Hematopoietic multipotent progenitor cell (in vitro differentiated cells): ENCODE data around the gene GTF3C1. TPM values are rescaled to one million over a fixed set of nuclear protein-coding genes. Genes with fewer than 3 reads are reported as not detected.

ENCODE experiments used
- DNase-seq, 3 donors: peaks; one replicate each; pipeline ENCODE4 v3.0.0-alpha.2; 2011 to 2015; ENCODE audit warnings: low read depth in 2 of 3, low spot score in 2 of 3
- total RNA-seq: library from RNA; depleted of rRNA; stranded (reverse); fragments of >200 nt; gene quantifications from one replicate; pipeline ENCODE4 v1.2.3, GENCODE V29; 2012

The GTF3C1 gene
- total RNA-seq, 1 donor: 70.8 TPM

GRCh38 chr16:27431773-27432532 is 117.8 kb downstream of the GTF3C1 start:
- no peak for DNase-seq

GRCh38 chr16:27430923-27431484 is 118.7 kb downstream of the GTF3C1 start:
- DNase-seq: peak in 2 of 3 donors; percentile 99 to 100

GRCh38 chr16:27430512-27430911 is 119.2 kb downstream of the GTF3C1 start:
- DNase-seq: no peak

- DNase-seq: no peak
These were observed 119.7 kb downstream of the GTF3C1 start for GRCh38 chr16:27429981-27430441.

GRCh38 chr16:27429330-27429871 is 120.3 kb downstream of the GTF3C1 start:
- no peak for DNase-seq

- peak in 2 of 3 donors; percentile 55 to 62 for DNase-seq
These were observed 121.5 kb downstream of the GTF3C1 start for GRCh38 chr16:27428026-27428785.

GRCh38 chr16:27427538-27427937 is 122.2 kb downstream of the GTF3C1 start:
- no peak for DNase-seq

- peak in 2 of 3 donors; percentile 80 to 85 for DNase-seq
These were observed 123.0 kb downstream of the GTF3C1 start for GRCh38 chr16:27426423-27427408.

GRCh38 chr16:27425961-27426360 is 123.8 kb downstream of the GTF3C1 start:
- no peak for DNase-seq

- DNase-seq: no peak
These were observed 124.8 kb downstream of the GTF3C1 start for GRCh38 chr16:27424772-27425498.

- peak in 1 of 3 donors; percentile 50 for DNase-seq
These were observed 127.6 kb downstream of the GTF3C1 start for GRCh38 chr16:27421961-27422740.

- no peak for DNase-seq
These were observed 132.6 kb downstream of the GTF3C1 start for GRCh38 chr16:27417047-27417671.

GRCh38 chr16:27414788-27415431 is 134.8 kb downstream of the GTF3C1 start:
- no peak for DNase-seq

GRCh38 chr16:27413956-27414355 is 135.8 kb downstream of the GTF3C1 start:
- no peak for DNase-seq

GRCh38 chr16:27410761-27411160 is 139.0 kb downstream of the GTF3C1 start:
- DNase-seq: no peak
